Psoas muscle (tissue), 8 donors: ENCODE measurements around the gene RFX7. TPM values are rescaled to one million over a fixed set of nuclear protein-coding genes. Genes with fewer than 3 reads are reported as not detected.

Source experiments
- ATAC-seq, 4 donors: fragments of 200-7000 bp; cut with Tn5 transposase; one replicate each; pipeline ENCODE4 v1.9.1; 2020; ENCODE audit warnings: moderate library complexity in 3 of 4, mild to moderate bottlenecking in 2 of 4
- DNase-seq, 2 donors: peaks; one replicate each; pipeline ENCODE4 v3.0.0-alpha.2; 2020
- H3K27ac ChIP-seq: fragments of 200-600 bp; one replicate; pipeline ENCODE4 v1.8.0; 2022
- H3K27me3 ChIP-seq, 3 donors: fragments of 200-600 bp in 1 of 3; one replicate each; pipeline versions ENCODE4 v1.6.1 to v1.8.0; 2013 to 2022; ENCODE audit warnings: low read length in 2 of 3, mild to moderate bottlenecking in 2 of 3, moderate library complexity in 1 of 3; ENCODE audit not compliant: insufficient read depth in 3 of 3
- H3K36me3 ChIP-seq, 2 donors: fragments of 200-600 bp in 1 of 2; one replicate each; pipeline versions ENCODE4 v1.6.1 to v1.8.0; 2013 to 2022; ENCODE audit warnings: low read depth in 1 of 2, mild to moderate bottlenecking in 1 of 2, moderate library complexity in 1 of 2; ENCODE audit not compliant: insufficient read depth in 1 of 2
- H3K4me1 ChIP-seq: fragments of 200-600 bp; one replicate; pipeline ENCODE4 v1.8.0; 2022
- H3K4me3 ChIP-seq: fragments of 200-600 bp; one replicate; pipeline ENCODE4 v1.8.0; 2022; ENCODE audit warnings: mild to moderate bottlenecking
- H3K9me3 ChIP-seq: fragments of 200-600 bp; one replicate; pipeline ENCODE4 v1.8.0; 2022
- WGBS, 3 donors: extraction: QIAGEN DNeasy Blood & Tissue Kit; methylation state at CpG; one replicate each; pipeline versions ENCODE4 v1.1.6 to v1.1.7; 2013; 5-methylcytosine and 5-hydroxymethylcytosine counted together
- intact Hi-C, 2 donors: fragments of 100-400 bp; cut with DNase I; formaldehyde crosslinking; loops; one replicate each; pipeline versions ENCODE4 v1.11.0 to v1.14.2; 2022
- polyA plus RNA-seq, 3 donors: library from polyadenylated mRNA; stranded (reverse); fragments of 200-250 nt; gene quantifications; one replicate each; pipeline ENCODE4 v1.2.3, GENCODE V29; 2013
- total RNA-seq, 4 donors: library from RNA; stranded (reverse); fragmentation: NEBNext Ultra II Directional in 2 of 4; extraction: Animal tissue kit (Norgen Biotek cat#: 25700) in 2 of 4; gene quantifications; one replicate each; pipeline versions ENCODE4 v1.2.1 to v1.2.4, GENCODE V29; 2021 to 2023
- TF ChIP-seq, protein P1 (sequence below): fragments of 200-600 bp; IDR thresholded peaks from one replicate; pipeline ENCODE4 v1.8.0; 2022; ENCODE audit warnings: antibody characterized with exemption
- donor health status: healthy with polysubstance abuse.
- donor health status: DM: no; HTN: no; CAD: no; lungs with moderate emphysema.
- donor health status: Bipolar disorder and iron deficiency.
- donor health status: healthy.
- donor health status: DM: yes; HTN: yes; CAD: no.
- donor health status: DM: no; HTN: no; CAD: no.
- donor health status: DM: no; HTN: no; CAD: no.
- donor health status: DM: yes; HTN: yes; CAD: no.

The RFX7 gene
- total and polyA plus RNA-seq, 7 donors = 0.83 to 17.6 (median 11.8) TPM

DNA sequence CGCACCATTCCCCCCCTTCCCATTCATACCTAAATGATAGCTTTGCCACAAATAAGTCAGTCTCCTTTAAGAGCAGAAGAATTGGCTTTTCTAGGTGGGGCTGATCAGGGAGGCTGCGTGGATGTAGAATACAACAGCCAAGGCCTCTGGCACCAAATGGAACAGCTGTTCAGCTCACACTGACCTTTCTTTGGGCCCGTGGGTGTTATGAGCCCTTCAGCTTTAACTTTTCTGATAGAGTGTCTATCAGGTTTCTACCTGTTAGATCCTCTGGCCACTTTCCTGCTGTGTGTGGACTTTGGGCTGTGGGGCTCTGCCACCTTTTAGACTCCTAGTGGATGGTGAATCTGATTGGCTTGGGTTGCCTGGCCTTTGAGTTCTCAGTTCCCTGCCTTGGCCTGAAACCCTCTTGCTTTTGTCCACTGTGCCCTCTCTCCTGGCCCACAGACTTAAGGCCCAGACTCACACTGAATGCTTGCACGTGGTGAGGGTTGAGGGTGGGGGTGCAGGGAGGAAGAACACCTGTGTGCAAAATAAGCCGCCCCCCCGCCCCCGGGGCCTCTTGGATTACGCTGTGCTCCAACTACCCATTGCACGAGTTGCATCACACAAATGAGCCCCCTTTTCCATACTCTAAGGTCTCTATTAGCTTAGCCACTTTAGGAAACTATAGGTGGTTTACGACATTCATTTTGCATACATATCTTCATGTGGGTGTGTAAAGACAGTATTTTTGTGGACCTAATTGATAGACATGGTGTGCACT lies 1.3 kb upstream of the RFX7 start:
- H3K4me3 ChIP-seq = peak overlapping the region; percentile 78
- H3K9me3 ChIP-seq = no peaks in the 10 kb centered on the region
- intact Hi-C loops = loop anchor here (2.0 to 10.0 kb wide), 6 partner anchors 140 to 253 kb away; partner anchors contain the start of gene NEDD4 (in 2 of the 2)
- no peaks in the 10 kb centered on the region for H3K36me3 ChIP-seq
- 38 to 43% (median 41%) methylated on average over 10 of the region's 10 CpGs for WGBS, 3 donors
- DNase-seq (no peak), ATAC-seq (peak in 3 of 4 donors; percentile 26 to 29 (median 29))
- peak overlapping the region; percentile 87 for H3K27ac ChIP-seq
- H3K27me3 ChIP-seq = no peaks in the 10 kb centered on the region
- H3K4me1 ChIP-seq = peaks cover 21% of the 10 kb centered on the region
- TF ChIP-seq, protein P1, sequence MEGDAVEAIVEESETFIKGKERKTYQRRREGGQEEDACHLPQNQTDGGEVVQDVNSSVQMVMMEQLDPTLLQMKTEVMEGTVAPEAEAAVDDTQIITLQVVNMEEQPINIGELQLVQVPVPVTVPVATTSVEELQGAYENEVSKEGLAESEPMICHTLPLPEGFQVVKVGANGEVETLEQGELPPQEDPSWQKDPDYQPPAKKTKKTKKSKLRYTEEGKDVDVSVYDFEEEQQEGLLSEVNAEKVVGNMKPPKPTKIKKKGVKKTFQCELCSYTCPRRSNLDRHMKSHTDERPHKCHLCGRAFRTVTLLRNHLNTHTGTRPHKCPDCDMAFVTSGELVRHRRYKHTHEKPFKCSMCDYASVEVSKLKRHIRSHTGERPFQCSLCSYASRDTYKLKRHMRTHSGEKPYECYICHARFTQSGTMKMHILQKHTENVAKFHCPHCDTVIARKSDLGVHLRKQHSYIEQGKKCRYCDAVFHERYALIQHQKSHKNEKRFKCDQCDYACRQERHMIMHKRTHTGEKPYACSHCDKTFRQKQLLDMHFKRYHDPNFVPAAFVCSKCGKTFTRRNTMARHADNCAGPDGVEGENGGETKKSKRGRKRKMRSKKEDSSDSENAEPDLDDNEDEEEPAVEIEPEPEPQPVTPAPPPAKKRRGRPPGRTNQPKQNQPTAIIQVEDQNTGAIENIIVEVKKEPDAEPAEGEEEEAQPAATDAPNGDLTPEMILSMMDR = no peak

DNA sequence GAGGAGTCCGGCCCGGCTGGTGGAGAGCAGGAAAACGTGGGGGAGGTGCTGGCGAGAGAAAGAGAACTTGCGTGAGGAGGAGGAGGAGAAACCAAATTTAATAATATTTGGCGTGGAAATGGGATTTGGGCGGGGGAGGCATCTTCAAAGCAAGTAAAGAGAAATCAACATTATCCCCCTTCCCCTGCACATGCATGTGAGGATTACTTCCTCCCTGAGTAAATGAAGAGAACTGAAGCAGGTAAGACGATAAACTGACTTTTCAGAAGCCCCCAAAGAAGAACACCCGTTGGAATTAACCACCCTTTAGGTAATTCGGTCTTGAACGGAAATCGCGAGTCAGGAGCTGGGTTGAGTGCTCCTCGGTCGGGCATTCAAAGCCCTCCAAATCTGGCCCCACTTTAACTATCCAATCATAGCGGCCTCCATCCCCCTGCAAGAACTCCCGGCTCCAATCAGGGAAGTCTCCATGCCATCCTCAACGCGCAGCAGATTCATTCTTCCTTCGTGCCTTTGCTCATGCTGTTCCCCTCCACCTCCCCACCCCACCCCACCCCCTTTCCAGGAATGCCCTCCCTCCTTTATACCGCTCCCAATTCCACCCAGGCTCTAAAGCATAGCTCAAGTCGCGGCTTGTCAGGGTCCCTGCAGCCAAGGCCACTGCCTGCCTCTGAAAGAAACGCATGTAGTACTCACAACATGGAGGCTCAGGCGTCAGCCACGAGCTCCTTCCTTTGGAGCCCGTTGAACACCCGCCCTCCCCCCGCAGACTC lies 545 bp upstream of the RFX7 start:
- H3K27me3 ChIP-seq = no peaks in the 10 kb centered on the region
- H3K4me1 ChIP-seq = peaks cover 21% of the 10 kb centered on the region
- DNase-seq = peak; percentile 20 to 54
- TF ChIP-seq, protein P1 = no peak
- no peaks in the 10 kb centered on the region for H3K9me3 ChIP-seq
- 0% methylated on average over 29 of the region's 29 CpGs for WGBS, 3 donors
- peak overlapping the region; percentile 78 for H3K4me3 ChIP-seq
- intact Hi-C loops = loop anchor here (2.0 to 10.0 kb wide), 5 partner anchors 139 to 252 kb away; partner anchors contain the start of gene NEDD4 (in 2 of the 2)
- H3K27ac ChIP-seq = peak overlapping the region; percentile 87
- ATAC-seq = peak; percentile 26 to 51 (median 40)
- H3K36me3 ChIP-seq = no peaks in the 10 kb centered on the region

DNA sequence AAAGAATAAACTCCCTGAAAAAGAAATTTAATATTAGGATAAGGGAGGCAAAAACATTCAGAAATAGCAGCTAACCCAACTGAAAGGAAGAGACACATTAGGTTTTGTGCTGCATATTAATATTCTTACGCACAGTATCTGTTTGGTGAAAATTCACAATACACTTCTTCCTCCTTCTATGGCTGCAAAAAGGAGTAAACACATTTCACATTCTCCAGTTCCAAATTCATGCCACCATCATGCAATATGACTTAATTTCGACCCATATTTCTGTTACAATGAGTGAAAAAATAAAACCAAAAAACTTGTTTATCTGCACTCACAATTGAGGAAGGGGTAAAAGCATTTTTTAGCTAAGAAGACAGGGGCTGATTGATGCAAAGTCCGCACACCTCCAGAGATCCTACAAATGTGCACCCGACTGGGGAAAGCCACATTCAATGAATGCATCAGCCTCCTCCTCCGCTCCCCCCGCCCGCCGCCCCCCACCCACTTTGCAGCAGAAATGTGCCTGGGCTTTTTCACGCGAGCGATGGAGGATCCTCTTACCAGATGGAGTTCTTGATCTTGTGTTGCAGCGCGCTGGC lies 1.0 kb downstream of the RFX7 start:
- H3K4me3 ChIP-seq = peak overlapping the region; percentile 78
- ATAC-seq (no peak), DNase-seq (no peak)
- no peaks in the 10 kb centered on the region for H3K36me3 ChIP-seq
- 0 to 1% (median 0%) methylated on average over 13 of the region's 13 CpGs for WGBS, 3 donors
- intact Hi-C loops = loop anchor here (5.0 to 10.0 kb wide), 4 partner anchors 138 to 250 kb away; partner anchors contain the start of gene NEDD4 (in 2 of the 2)
- TF ChIP-seq, protein P1 = no peak
- H3K27ac ChIP-seq = peak overlapping the region; percentile 87
- H3K4me1 ChIP-seq = peaks cover 21% of the 10 kb centered on the region
- H3K27me3 ChIP-seq = no peaks in the 10 kb centered on the region
- no peaks in the 10 kb centered on the region for H3K9me3 ChIP-seq

DNA sequence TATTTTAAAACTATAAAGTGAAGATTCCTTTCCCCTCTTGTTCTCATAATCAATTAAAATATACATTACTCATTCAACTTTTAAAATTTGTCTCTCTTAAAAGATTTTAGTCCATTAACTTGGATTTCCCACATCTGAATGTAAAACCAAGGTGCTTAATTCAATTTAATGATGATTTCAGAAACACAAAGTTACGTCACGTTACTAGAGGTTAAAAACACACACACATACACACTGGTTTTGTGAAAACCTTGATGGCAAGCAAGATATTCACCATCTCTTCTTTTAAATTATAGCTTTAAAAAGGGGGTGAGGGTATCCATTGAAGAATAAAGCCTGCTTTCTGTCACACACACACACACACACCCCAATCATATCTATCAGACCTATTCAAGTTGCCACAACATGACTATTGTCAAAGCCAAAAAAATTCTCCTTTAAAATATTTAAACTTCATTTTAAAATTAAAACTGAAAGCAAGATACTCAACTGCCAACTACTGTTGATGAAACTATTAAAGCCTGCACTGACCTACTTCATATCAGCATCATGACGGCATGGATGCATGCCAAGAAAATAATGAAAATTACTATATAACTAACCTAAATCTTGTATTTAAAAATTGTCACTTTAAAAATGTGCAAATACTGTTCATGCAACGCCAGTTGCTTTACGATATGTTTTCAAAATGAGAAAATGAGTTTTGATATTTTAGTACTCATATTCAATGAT lies 2.1 kb downstream of the RFX7 start:
- peaks cover 24% of the 10 kb centered on the region for H3K4me1 ChIP-seq
- H3K27ac ChIP-seq = peak overlapping the region; percentile 38
- H3K9me3 ChIP-seq = no peaks in the 10 kb centered on the region
- 23 to 39% (median 35%) methylated on average over 5 of the region's 5 CpGs for WGBS, 3 donors
- H3K36me3 ChIP-seq = no peaks in the 10 kb centered on the region
- peak overlapping the region; percentile 78 for H3K4me3 ChIP-seq
- no peaks in the 10 kb centered on the region for H3K27me3 ChIP-seq
- TF ChIP-seq, protein P1 = no peak
- intact Hi-C loops = loop anchor here (5.0 to 10.0 kb wide), 4 partner anchors 137 to 249 kb away; partner anchors contain the start of gene NEDD4 (in 2 of the 2)
- ATAC-seq = no peak
- no peak for DNase-seq
